Liver (tissue), 8 donors: ENCODE measurements around the gene CCR5AS.

ENCODE experiments used
- DNase-seq: peaks from one replicate; pipeline ENCODE4 v3.0.0-alpha.2; 2017; ENCODE audit warnings: low spot score
- H3K27ac ChIP-seq, 2 donors: one replicate each; pipeline ENCODE4 v1.7.0; 2013; ENCODE audit warnings: inconsistent platforms in 2 of 2, low read length in 2 of 2, control low read depth in 1 of 2, low read depth in 1 of 2, mild to moderate bottlenecking in 1 of 2
- H3K27me3 ChIP-seq, 4 donors: one replicate each; pipeline versions ENCODE4 v1.6.1 to v1.7.0; 2013; ENCODE audit warnings: low read length in 3 of 4, inconsistent platforms in 1 of 4, mild to moderate bottlenecking in 1 of 4, moderate library complexity in 1 of 4; ENCODE audit not compliant: control insufficient read depth in 4 of 4, insufficient read depth in 4 of 4
- H3K36me3 ChIP-seq, 4 donors: one replicate each; pipeline versions ENCODE4 v1.6.1 to v1.7.0; 2013; ENCODE audit warnings: low read length in 3 of 4, mild to moderate bottlenecking in 3 of 4, low read depth in 1 of 4, moderate library complexity in 1 of 4; ENCODE audit not compliant: control insufficient read depth in 4 of 4, insufficient read depth in 3 of 4
- H3K4me1 ChIP-seq, 4 donors: one replicate each; pipeline versions ENCODE4 v1.6.1 to v1.7.0; 2013; ENCODE audit warnings: low read length in 3 of 4, mild to moderate bottlenecking in 3 of 4, moderate library complexity in 1 of 4; ENCODE audit not compliant: control insufficient read depth in 4 of 4, insufficient read depth in 4 of 4
- H3K4me3 ChIP-seq, 3 donors: one replicate each; pipeline versions ENCODE4 v1.6.1 to v1.7.0; 2013; ENCODE audit warnings: low read length in 3 of 3, control low read depth in 1 of 3, low read depth in 1 of 3, mild to moderate bottlenecking in 1 of 3
- H3K9ac ChIP-seq, 2 donors: one replicate each; pipeline ENCODE4 v1.7.0; 2013; ENCODE audit warnings: low read length in 2 of 2, mild to moderate bottlenecking in 2 of 2, moderate library complexity in 2 of 2, control low read depth in 1 of 2, low read depth in 1 of 2
- H3K9me3 ChIP-seq, 4 donors: one replicate each; pipeline versions ENCODE4 v1.6.1 to v1.7.0; 2013; ENCODE audit warnings: low read length in 3 of 4; ENCODE audit not compliant: control insufficient read depth in 4 of 4
- ATF3 ChIP-seq: IDR thresholded peaks from 2 replicates; pipeline ENCODE4 v1.6.1; 2016; ENCODE audit warnings: antibody characterized with exemption
- CTCF ChIP-seq: fragments of 150-350 bp; IDR thresholded peaks from 2 replicates; pipeline ENCODE4 v1.5.1; 2017; ENCODE audit warnings: improper control_type of control experiment, low read depth, low read length; ENCODE audit not compliant: missing input control
- EGR1 ChIP-seq, 2 donors: IDR thresholded peaks; 2 replicates each; pipeline ENCODE4 v1.6.1; 2016 to 2018; ENCODE audit warnings: antibody characterized with exemption in 2 of 2, low read depth in 2 of 2
- FOXA1 ChIP-seq: IDR thresholded peaks from 2 replicates; pipeline ENCODE4 v1.6.1; 2016; ENCODE audit warnings: antibody characterized with exemption
- FOXA2 ChIP-seq: IDR thresholded peaks from 2 replicates; pipeline ENCODE4 v1.6.1; 2016; ENCODE audit warnings: antibody characterized with exemption
- GABPA ChIP-seq, 2 donors: IDR thresholded peaks in 1 of 2; conservative IDR thresholded peaks in 1 of 2; 2 replicates each; pipeline ENCODE4 v1.6.1; 2016; ENCODE audit warnings: antibody characterized with exemption in 2 of 2, mild to moderate bottlenecking in 1 of 2, moderate library complexity in 1 of 2
- HNF4A ChIP-seq, 2 donors: conservative IDR thresholded peaks; 2 replicates each; pipeline ENCODE4 v1.6.1; 2016; ENCODE audit warnings: antibody characterized with exemption in 2 of 2, mild to moderate bottlenecking in 2 of 2
- HNF4G ChIP-seq: IDR thresholded peaks from 2 replicates; pipeline ENCODE4 v1.6.1; 2016; ENCODE audit warnings: antibody characterized with exemption
- JUND ChIP-seq, 2 donors: IDR thresholded peaks; 2 replicates each; pipeline ENCODE4 v1.6.1; 2016; ENCODE audit warnings: antibody characterized with exemption in 2 of 2
- MAX ChIP-seq: IDR thresholded peaks from 2 replicates; pipeline ENCODE4 v1.6.1; 2016; ENCODE audit warnings: antibody characterized with exemption
- NR2F2 ChIP-seq: IDR thresholded peaks from 2 replicates; pipeline ENCODE4 v1.6.1; 2016; ENCODE audit warnings: antibody characterized with exemption
- RAD21 ChIP-seq, 2 donors: IDR thresholded peaks; 2 replicates each; pipeline ENCODE4 v1.6.1; 2016; ENCODE audit warnings: antibody characterized with exemption in 2 of 2, mild to moderate bottlenecking in 2 of 2
- REST ChIP-seq: IDR thresholded peaks from 2 replicates; pipeline ENCODE4 v1.6.1; 2016; ENCODE audit warnings: antibody characterized with exemption, mild to moderate bottlenecking
- RXRA ChIP-seq, 2 donors: IDR thresholded peaks; 2 replicates each; pipeline ENCODE4 v1.6.1; 2017 to 2018; ENCODE audit warnings: antibody characterized with exemption in 2 of 2, mild to moderate bottlenecking in 1 of 2
- SP1 ChIP-seq: IDR thresholded peaks from 2 replicates; pipeline ENCODE4 v1.6.1; 2018; ENCODE audit warnings: antibody characterized with exemption, mild to moderate bottlenecking
- TAF1 ChIP-seq: conservative IDR thresholded peaks from 2 replicates; pipeline ENCODE4 v1.6.1; 2016; ENCODE audit warnings: antibody characterized with exemption, mild to moderate bottlenecking
- YY1 ChIP-seq: IDR thresholded peaks from 2 replicates; pipeline ENCODE4 v1.6.1; 2016; ENCODE audit warnings: antibody characterized with exemption, mild to moderate bottlenecking
- ZBTB33 ChIP-seq: IDR thresholded peaks from 2 replicates; pipeline ENCODE4 v1.6.1; 2016; ENCODE audit warnings: antibody characterized with exemption
- WGBS: extraction: QIAGEN DNeasy Blood & Tissue Kit; methylation state at CpG from one replicate; pipeline ENCODE4 v1.1.7; 2013; 5-methylcytosine and 5-hydroxymethylcytosine counted together
- donor health status: healthy.
- donor health status: healthy.
- donor health status: healthy.
- donor health status: healthy.
- donor health status: healthy.

CCR5AS gene

GRCh38 chr3:46407970-46408369 is 1.1 kb upstream of the CCR5AS start:
- no peaks in the 10 kb centered on the region for H3K27me3 ChIP-seq
- H3K27ac ChIP-seq = no peak overlapping the region
- TF ChIP-seq ATF3 (no peak), SP1 (no peak), NR2F2 (no peak), RAD21 (IDR thresholded peaks at IDR 0.05) (no peak), MAX (no peak), FOXA2 (no peak), YY1 (no peak), ZBTB33 (no peak), HNF4G (no peak), TAF1 (no peak), REST (no peak), CTCF (no peak), FOXA1 (no peak), HNF4A (conservative IDR thresholded peaks at IDR 0.05) (no peak), GABPA (IDR thresholded peaks at IDR 0.05 in 1 of 2, conservative IDR thresholded peaks at IDR 0.05 in 1 of 2) (no peak)
- peaks cover 0 to 9% (median 4%) of the 10 kb centered on the region in 4 donors for H3K4me1 ChIP-seq
- no peaks in the 10 kb centered on the region for H3K9me3 ChIP-seq
- no peak for DNase-seq
- no peaks in the 10 kb centered on the region for H3K36me3 ChIP-seq
- H3K4me3 ChIP-seq = no peak overlapping the region
- 72% methylated on average over 7 of the region's 7 CpGs for WGBS
- H3K9ac ChIP-seq = peak overlapping the region in 1 of 2 donors; percentile 42

GRCh38 chr3:46406443-46406787 is 451 bp downstream of the CCR5AS start:
- Histone ChIP-seq H3K4me1 (peaks cover 0 to 9% (median 4%) of the 10 kb centered on the region in 4 donors), H3K36me3 (no peaks in the 10 kb centered on the region)
- TF ChIP-seq GABPA (IDR thresholded peaks at IDR 0.05 in 1 of 2, conservative IDR thresholded peaks at IDR 0.05 in 1 of 2) (no peak), EGR1 (IDR thresholded peaks at IDR 0.05; ENCODE audit: low read depth in 2 of 2) (no peak), HNF4G (no peak), RXRA (IDR thresholded peaks at IDR 0.05) (no peak), JUND (IDR thresholded peaks at IDR 0.05) (no peak), RAD21 (IDR thresholded peaks at IDR 0.05) (no peak), ATF3 (no peak), FOXA2 (no peak), CTCF (no peak), MAX (no peak), REST (no peak), TAF1 (no peak)

More at GRCh38 chr3:46406443-46406787, 451 bp downstream of the CCR5AS start:
- WGBS = 80% methylated on average over 4 of the region's 4 CpGs
- H3K9me3 ChIP-seq = no peaks in the 10 kb centered on the region
- no peak overlapping the region for H3K4me3 ChIP-seq
- H3K9ac ChIP-seq = no peak overlapping the region
- no peak for DNase-seq
- H3K27ac ChIP-seq = peak overlapping the region; percentile 69 to 72
- no peaks in the 10 kb centered on the region for H3K27me3 ChIP-seq
